SK-N-SH treated with all-trans-retinoic acid at 6 μM for 48 hours (cell line): ENCODE measurements around the gene SLC22A12.

Experiments
- ARNTL ChIP-seq: fragments of 450-650 bp; formaldehyde crosslinking; IDR thresholded peaks from 2 replicates; pipeline ENCODE4 v1.5.0; 2020; ENCODE audit warnings: low read depth, mild to moderate bottlenecking, moderate library complexity, borderline replicate concordance
- BACH2 ChIP-seq: fragments of 250-450 bp; sonication (Bioruptor Pico); IDR thresholded peaks from 2 replicates; pipeline ENCODE4 v1.9.0; 2021; ENCODE audit warnings: mild to moderate bottlenecking, borderline replicate concordance
- CSDC2 ChIP-seq: fragments of 250-450 bp; sonication (Bioruptor Pico); IDR thresholded peaks from 2 replicates; pipeline ENCODE4 v1.5.0; 2020; ENCODE audit warnings: mild to moderate bottlenecking, moderate library complexity
- GLIS3 ChIP-seq: fragments of 250-450 bp; sonication (Bioruptor Pico); IDR thresholded peaks from 2 replicates; pipeline ENCODE4 v1.5.0; 2020; ENCODE audit warnings: mild to moderate bottlenecking, moderate library complexity
- RARB ChIP-seq: fragments of 250-450 bp; sonication (Bioruptor Pico); IDR thresholded peaks from 2 replicates; pipeline ENCODE4 v1.8.0; 2021; ENCODE audit warnings: mild to moderate bottlenecking, moderate library complexity
- SNAI2 ChIP-seq: fragments of 250-450 bp; sonication (Bioruptor Pico); IDR thresholded peaks from 2 replicates; pipeline ENCODE4 v1.5.0; 2020; ENCODE audit warnings: mild to moderate bottlenecking, moderate library complexity
- ZFP3 ChIP-seq: fragments of 250-450 bp; sonication (Bioruptor Pico); IDR thresholded peaks from 2 replicates; pipeline ENCODE4 v1.5.0; 2020; ENCODE audit warnings: mild to moderate bottlenecking, moderate library complexity
- ZFP30 ChIP-seq: fragments of 450-650 bp; formaldehyde crosslinking; IDR thresholded peaks from 2 replicates; pipeline ENCODE4 v1.5.0; 2022; ENCODE audit warnings: mild to moderate bottlenecking, moderate library complexity
- ZNF565 ChIP-seq: fragments of 450-650 bp; formaldehyde crosslinking; conservative IDR thresholded peaks from 2 replicates; pipeline ENCODE4 v1.5.0; 2020; ENCODE audit warnings: low read depth, mild to moderate bottlenecking, moderate library complexity
- ZNF70 ChIP-seq: fragments of 450-650 bp; formaldehyde crosslinking; IDR thresholded peaks from 2 replicates; pipeline ENCODE4 v1.5.0; 2020; ENCODE audit warnings: mild to moderate bottlenecking, moderate library complexity
- ZNF8 ChIP-seq: fragments of 450-650 bp; formaldehyde crosslinking; IDR thresholded peaks from 2 replicates; pipeline ENCODE4 v1.5.0; 2020; ENCODE audit warnings: mild to moderate bottlenecking, moderate library complexity
- TF ChIP-seq, protein P1 (sequence below): fragments of 250-450 bp; sonication (Bioruptor Pico); IDR thresholded peaks from 2 replicates; pipeline ENCODE4 v1.5.1; 2021; ENCODE audit warnings: mild to moderate bottlenecking, moderate library complexity
- TF ChIP-seq, protein P2 (sequence below): fragments of 250-450 bp; sonication (Bioruptor Pico); IDR thresholded peaks from 2 replicates; pipeline ENCODE4 v1.8.0; 2020; ENCODE audit warnings: mild to moderate bottlenecking, moderate library complexity, borderline replicate concordance

DNA sequence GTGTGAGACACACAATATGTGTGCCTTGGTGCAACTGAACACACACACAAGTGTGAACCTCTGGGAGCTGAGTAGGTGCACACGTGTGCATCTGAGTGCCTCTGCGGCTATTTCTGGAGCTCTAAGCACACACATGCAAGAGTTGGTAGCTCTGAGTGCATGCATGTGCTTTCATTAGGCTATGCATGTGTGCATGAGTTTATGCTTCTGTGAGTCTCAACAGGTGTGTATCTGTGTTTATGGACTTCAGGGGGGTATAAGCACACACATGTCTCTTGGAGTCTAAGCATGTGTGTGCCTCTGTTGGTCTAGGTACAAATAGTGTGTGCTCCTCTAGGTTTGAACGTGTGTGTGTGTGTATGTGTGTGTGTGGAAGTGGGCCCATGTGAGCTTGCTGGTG, 25.8 kb downstream of the SLC22A12 start:
- TF ChIP-seq GLIS3 (CRISPR knock-in tag): no peak
- no peak for TF ChIP-seq ZNF8 (CRISPR knock-in tag)
- no peak for TF ChIP-seq ARNTL (CRISPR knock-in tag)
- no peak for TF ChIP-seq BACH2 (CRISPR knock-in tag)
- no peak for TF ChIP-seq SNAI2 (CRISPR knock-in tag)
- TF ChIP-seq, protein P1, sequence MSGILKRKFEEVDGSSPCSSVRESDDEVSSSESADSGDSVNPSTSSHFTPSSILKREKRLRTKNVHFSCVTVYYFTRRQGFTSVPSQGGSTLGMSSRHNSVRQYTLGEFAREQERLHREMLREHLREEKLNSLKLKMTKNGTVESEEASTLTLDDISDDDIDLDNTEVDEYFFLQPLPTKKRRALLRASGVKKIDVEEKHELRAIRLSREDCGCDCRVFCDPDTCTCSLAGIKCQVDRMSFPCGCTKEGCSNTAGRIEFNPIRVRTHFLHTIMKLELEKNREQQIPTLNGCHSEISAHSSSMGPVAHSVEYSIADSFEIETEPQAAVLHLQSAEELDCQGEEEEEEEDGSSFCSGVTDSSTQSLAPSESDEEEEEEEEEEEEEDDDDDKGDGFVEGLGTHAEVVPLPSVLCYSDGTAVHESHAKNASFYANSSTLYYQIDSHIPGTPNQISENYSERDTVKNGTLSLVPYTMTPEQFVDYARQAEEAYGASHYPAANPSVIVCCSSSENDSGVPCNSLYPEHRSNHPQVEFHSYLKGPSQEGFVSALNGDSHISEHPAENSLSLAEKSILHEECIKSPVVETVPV (CRISPR knock-in tag): no peak
- TF ChIP-seq CSDC2: no peak
- TF ChIP-seq, protein P2, sequence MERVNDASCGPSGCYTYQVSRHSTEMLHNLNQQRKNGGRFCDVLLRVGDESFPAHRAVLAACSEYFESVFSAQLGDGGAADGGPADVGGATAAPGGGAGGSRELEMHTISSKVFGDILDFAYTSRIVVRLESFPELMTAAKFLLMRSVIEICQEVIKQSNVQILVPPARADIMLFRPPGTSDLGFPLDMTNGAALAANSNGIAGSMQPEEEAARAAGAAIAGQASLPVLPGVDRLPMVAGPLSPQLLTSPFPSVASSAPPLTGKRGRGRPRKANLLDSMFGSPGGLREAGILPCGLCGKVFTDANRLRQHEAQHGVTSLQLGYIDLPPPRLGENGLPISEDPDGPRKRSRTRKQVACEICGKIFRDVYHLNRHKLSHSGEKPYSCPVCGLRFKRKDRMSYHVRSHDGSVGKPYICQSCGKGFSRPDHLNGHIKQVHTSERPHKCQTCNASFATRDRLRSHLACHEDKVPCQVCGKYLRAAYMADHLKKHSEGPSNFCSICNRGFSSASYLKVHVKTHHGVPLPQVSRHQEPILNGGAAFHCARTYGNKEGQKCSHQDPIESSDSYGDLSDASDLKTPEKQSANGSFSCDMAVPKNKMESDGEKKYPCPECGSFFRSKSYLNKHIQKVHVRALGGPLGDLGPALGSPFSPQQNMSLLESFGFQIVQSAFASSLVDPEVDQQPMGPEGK: no peak
- no peak for TF ChIP-seq ZNF70 (CRISPR knock-in tag)
- TF ChIP-seq RARB: no peak
- no peak for TF ChIP-seq ZFP3 (CRISPR knock-in tag)
- no peak for TF ChIP-seq ZFP30 (CRISPR knock-in tag)
- TF ChIP-seq ZNF565 (CRISPR knock-in tag): no peak
